KOPT-K1 (cell line): Measurements from ENCODE around the gene PDZRN4.
"Not testable (repeated sequence)": the region's sequence is repeated elsewhere in the genome, so short reads cannot be mapped to it uniquely, and the experiment has no call there.

Source experiments
- H3K27ac ChIP-seq: fragments of 200-600 bp; sonication (generic); 2 replicates; pipeline ENCODE4 v1.5.1; 2016; ENCODE audit warnings: antibody characterized with exemption, mild to moderate bottlenecking, low read depth, low read length; ENCODE audit not compliant: poor library complexity, severe bottlenecking
- H3K36me3 ChIP-seq: fragments of 200-600 bp; sonication (generic); 2 replicates; pipeline ENCODE4 v1.5.1; 2017; ENCODE audit warnings: antibody characterized with exemption, mild to moderate bottlenecking, low read length, moderate library complexity; ENCODE audit not compliant: insufficient read depth
- H3K9me3 ChIP-seq: fragments of 200-600 bp; sonication (generic); 2 replicates; pipeline ENCODE4 v1.5.1; 2017; ENCODE audit warnings: antibody characterized with exemption, low read length, mild to moderate bottlenecking; ENCODE audit not compliant: insufficient read depth, poor library complexity, severe bottlenecking

The PDZRN4 gene

DNA sequence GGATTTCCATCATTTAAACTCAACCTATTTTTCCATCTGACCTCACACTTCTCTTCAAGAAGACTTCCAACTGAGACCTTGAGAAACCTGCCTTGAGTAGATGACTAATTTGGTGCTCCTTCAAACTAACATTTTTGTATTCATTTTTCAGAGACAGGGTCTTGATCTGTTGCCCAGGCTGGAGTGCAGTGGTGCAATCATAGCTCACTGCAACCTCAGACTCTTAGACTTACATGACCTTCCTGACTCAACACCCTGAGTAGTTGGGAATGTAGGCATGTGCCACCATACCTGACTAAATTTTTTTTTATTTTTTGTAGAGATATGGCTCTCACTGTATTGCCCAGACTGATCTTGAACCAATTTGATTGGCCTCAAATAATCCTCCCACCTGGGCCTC lies 389.9 kb downstream of the PDZRN4 start:
- Histone ChIP-seq H3K27ac (no peak overlapping the region), H3K9me3 (no peaks in the 10 kb centered on the region), H3K36me3 (no peaks in the 10 kb centered on the region)

DNA sequence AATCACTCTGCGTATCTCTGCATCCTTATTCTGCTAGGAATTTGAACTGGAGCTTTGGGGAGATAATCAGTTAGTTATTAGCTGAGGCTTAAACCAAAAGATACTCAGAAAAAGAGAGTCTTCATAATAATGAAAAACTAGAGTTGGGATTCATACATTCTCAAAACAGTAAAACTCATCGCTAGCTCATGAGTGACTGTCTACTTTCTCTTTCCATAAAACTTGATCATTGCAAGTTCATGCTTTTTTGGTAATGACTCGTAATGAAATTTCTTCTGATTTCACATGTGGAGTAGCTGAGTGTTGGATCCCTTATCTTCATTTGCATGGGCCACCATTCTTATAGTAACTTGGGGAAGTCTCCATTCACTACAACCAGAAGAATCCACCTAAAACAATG lies 397.7 kb downstream of the PDZRN4 start:
- Histone ChIP-seq H3K27ac (no peak overlapping the region), H3K36me3 (no peaks in the 10 kb centered on the region), H3K9me3 (no peaks in the 10 kb centered on the region)

DNA sequence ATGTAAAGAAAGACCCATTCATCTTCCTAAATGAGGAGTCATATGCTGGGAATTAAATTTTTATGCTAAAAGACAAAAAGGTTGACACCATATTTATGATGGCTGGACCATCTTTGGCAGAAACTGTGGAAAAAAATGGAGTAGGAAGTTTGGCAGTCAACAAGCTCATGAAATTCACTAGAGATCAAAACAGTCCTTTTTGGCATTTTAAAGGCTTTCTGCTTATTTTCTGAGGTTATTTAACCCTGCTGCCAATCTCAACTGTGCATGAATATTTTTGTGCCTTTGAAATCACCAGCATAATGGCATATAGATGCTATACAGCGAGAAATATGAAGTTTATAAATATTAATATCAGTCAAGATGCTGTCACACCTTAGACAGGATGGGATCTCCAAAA lies 399.5 kb downstream of the PDZRN4 start:
- Histone ChIP-seq H3K27ac (no peak overlapping the region), H3K36me3 (no peaks in the 10 kb centered on the region), H3K9me3 (no peaks in the 10 kb centered on the region)

DNA sequence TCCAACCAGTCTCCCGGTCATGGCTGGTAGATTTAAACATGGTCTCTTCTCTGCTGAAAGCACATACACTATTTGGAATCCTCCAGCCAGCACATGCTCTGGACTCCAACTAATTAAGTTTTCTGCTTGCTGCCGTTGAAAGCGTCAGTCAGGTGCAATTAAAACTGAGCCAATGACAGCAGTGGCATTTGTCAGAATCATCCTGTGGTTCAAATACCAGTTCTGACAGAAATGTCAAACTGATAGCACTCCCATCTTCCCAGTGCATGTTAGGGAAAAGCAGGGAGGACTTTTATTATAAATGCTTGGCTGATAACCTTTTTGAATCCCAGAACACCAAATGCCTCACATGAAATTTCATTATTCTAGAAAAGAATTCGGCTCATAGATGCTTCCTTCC lies 401.8 kb downstream of the PDZRN4 start:
- H3K27ac ChIP-seq, result no peak overlapping the region
- H3K36me3 ChIP-seq, result no peaks in the 10 kb centered on the region
- H3K9me3 ChIP-seq, result no peaks in the 10 kb centered on the region

DNA sequence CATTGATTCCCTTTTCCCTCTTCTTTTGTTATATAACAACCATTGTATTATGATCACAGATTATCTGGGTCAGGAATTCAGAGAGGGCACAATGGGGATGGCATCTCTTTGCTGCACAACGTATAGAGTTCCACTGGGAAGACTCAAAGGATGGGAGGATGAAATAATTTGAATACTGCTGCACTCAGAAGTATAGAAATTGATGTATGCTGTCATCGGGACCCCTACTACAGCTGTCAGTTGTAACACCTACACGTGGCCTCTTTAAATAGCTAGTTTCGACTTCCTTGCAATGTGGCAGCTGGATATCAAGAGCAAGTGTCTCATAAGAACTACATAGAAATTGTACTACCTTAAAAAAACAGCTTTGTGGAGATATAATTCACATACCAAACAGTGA lies 408.1 kb downstream of the PDZRN4 start:
- Histone ChIP-seq H3K9me3 (no peaks in the 10 kb centered on the region), H3K36me3 (no peaks in the 10 kb centered on the region), H3K27ac (no peak overlapping the region)

DNA sequence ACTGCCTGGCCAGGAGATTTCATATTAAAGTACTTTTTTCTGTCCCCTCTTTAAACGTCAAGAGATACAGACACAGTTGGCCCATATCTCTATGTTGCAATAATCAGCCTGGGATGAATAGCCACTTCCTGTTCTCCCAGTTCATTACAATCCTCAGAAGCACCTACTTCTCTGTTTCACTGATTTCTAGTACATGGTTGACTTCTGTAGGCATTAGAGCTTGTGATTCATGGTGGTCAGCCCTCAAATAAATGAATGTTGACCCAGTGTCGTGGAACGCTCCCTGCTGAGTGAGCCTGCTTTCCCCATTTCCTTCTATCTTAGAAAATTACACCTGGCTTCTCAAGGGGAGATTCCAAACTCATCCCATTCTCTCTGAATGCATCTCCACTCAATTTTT lies 416.7 kb downstream of the PDZRN4 start:
- Histone ChIP-seq H3K27ac (no peak overlapping the region), H3K36me3 (no peaks in the 10 kb centered on the region), H3K9me3 (no peaks in the 10 kb centered on the region)

DNA sequence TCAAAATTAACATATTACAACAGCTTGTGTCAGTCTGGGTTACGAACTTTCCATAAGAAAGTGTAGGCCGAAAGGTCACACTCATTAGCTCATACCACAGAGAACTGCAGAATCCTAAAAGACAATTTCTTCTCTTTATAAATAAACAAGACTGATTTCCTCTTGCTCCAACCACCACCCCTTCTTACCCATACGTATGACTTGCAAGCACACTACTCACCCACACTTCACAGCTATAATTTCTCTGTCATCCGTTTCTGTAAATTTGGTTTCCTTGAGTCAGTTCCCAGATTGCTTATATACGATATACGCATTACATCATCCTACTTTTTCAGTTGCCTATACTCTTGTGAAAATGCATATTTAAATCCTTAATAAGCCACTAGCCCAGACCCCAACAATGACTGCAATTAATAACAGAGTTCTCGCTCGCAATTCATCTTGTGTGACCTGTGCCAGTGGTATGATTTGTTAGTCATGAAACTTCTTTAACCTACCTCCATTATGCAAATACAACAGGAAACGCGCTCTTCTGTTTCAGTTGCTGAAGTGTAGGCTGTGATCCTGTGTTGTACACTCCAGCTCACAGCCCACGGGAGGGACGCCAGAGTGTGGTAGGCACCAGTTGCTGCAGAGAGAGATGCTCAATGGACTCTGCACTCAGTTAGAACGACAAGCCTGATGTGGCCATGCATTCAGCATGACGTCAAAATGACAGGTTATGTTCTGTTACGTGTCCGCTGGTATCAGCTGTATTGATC lies 417.6 kb downstream of the PDZRN4 start:
- no peaks in the 10 kb centered on the region for H3K36me3 ChIP-seq
- no peaks in the 10 kb centered on the region for H3K9me3 ChIP-seq
- H3K27ac ChIP-seq, result no peak overlapping the region

DNA sequence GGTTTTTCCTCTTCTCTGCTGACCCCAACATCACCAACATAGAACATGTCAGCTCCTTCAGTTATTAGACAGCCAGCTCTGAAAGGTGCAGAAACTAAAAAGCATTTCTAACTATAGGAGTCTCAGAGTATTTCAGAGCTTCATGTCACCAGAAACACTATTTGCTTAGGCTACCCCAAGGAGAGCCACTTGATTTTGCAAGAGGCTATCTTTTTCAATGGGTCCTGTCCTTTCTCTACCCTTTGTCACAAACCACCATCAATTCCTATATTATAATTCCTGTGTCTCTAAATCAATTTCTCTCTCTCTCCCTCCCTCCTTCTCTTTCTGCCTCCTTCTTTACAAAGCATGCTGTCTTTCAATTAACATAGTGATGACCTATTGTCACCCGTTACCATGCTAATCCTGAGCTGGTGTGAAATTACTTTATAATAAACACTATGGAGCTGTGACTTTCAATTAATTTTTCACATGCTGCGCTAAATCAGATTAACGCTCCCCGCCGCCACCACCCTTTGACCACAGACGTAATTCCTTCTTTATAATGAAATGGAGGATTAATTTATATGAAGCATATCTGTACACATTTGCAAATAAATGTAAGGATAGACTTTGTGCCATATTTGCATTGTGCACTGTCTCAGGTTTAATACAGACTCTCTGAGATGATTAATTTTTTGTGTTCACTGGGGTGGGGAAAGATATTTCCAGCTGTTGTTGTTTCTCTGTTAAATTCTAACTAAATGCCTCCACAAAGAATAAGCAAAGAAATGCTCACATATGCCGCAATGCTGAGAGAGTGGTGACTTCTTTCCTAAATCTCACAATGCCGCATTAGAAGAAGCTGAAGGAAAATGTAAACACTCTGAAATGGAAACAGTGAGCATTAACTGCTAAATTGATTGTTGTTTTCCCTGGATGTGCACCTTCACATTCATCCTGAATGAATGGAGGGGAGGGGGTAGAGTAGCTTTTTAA lies 418.6 kb downstream of the PDZRN4 start:
- H3K27ac ChIP-seq, result no peak overlapping the region
- no peaks in the 10 kb centered on the region for H3K36me3 ChIP-seq

DNA sequence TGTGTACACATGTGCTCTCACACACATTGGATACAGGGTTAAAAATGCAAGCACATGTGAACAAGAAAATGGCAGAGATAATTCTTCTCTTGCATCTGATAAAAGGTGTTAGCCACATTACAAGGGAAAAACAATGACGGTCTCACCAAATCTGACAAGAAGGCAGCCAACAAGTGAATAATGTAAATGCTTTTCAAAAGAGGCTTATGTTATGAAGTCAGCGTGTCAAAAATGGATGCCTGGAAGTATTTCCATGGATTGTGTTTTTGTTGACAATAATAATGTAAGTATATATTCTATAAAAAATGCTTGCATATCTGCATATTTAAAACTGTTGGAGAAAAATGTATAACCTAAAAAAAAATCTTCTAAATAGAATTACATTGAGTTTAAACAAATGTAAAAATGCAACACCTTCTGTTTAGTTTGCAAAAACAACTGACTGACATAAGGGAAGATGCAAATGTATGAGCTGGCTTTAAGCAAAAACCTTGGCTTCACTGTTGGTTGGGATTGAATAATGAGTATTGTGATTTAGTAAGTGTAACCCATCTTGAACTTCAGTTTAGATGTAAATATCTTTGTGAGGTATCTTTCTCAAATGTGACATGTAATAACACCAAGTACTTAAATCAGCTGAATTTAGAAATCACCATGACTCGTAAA lies 424.9 kb downstream of the PDZRN4 start:
- H3K36me3 ChIP-seq, result no peaks in the 10 kb centered on the region
- H3K9me3 ChIP-seq, result no peaks in the 10 kb centered on the region
- no peak overlapping the region for H3K27ac ChIP-seq

More for the DNA sequence above, 418.6 kb downstream of the PDZRN4 start:
- no peaks in the 10 kb centered on the region for H3K9me3 ChIP-seq

DNA sequence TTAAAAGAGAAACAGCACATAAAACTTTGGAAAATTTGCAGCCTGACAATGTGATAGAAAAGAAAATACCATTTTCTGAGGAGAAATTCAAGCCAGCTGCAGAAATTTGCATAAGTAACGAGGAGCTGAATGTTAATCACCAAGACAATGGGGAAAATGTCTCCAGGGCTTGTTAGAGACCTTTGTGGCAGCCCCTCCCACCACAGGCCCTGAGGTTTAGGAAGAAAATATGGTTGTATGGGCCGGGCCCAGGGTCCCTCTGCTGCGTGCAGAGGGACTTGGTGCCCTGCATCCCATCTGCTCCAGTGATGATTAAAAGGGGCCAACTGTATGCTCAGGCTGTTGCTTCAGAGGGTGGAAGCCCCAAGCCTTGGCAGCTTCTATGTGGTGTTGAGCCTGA lies 427.1 kb downstream of the PDZRN4 start:
- not testable (repeated sequence) for H3K9me3 ChIP-seq, H3K27ac ChIP-seq, H3K36me3 ChIP-seq

DNA sequence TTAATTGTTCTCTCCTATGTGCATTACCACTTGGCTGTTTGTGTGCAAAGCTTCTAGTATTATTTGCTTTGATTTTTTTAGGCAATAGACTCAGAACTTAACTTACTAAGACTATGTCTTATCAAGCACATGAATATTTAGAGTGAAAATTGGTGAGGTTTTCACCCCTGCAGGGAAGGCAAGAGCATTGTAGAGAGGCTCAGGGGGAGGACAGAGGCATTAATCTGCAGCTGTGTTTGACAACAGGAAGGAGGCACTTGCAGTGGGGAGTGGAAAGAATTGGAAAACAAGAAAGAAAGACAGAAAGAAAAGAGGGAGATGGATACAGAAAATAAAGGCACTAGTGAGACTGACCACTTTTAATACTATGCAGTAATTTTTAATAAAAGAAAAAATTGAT lies 431.6 kb downstream of the PDZRN4 start:
- H3K27ac ChIP-seq, result no peak overlapping the region
- no peaks in the 10 kb centered on the region for H3K9me3 ChIP-seq
- H3K36me3 ChIP-seq, result no peaks in the 10 kb centered on the region

DNA sequence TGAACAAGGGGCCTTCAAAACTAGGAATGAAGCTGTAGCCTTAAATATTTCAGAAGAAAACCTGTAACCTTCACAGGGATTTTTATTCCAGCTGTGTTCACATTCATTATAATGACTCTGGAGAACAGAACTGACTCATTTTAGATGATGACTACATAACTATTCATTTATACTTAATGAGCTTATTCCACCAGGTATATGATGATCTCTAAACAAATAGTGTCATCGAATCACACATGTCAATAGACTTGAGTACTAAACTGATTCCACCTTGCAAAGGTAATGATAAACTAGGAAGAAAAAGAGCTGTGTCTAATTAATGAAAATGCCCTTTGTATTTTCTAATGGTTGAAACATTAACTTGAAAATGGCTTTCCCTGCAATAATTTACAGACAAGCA lies 433.2 kb downstream of the PDZRN4 start:
- H3K27ac ChIP-seq, result no peak overlapping the region
- no peaks in the 10 kb centered on the region for H3K36me3 ChIP-seq
- H3K9me3 ChIP-seq, result no peaks in the 10 kb centered on the region
